ENCODE results near the gene NPAS3.

GRCh38 chr14:33793398-33794110 is 854.9 kb downstream of the NPAS3 start:
- no peak for TF ChIP-seq GATA2 (IDR thresholded peaks at IDR 0.05; ENCODE audit: low read depth, low read length)
- TF ChIP-seq GATA3 (IDR thresholded peaks at IDR 0.05; ENCODE audit: low read depth, low read length): no peak
